ENCODE measurements around the gene ZNF70.
A peak's percentile ranks its signal among the peaks of the same experiment; 100 is the strongest.
"Not testable (repeated sequence)": the region's sequence is repeated elsewhere in the genome, so short reads cannot be mapped to it uniquely, and the experiment has no call there.

ZNF70 gene

GRCh38 chr22:23742505-23743264, 8.2 kb downstream of the ZNF70 start:
- H3K9ac ChIP-seq (ENCODE audit: low read depth, low read length): no peak overlapping the region
- no peaks in the 10 kb centered on the region for H3K4me1 ChIP-seq (ENCODE audit: control insufficient read depth, insufficient read depth, low read length)
- no peaks in the 10 kb centered on the region for H3K9me3 ChIP-seq (ENCODE audit: control insufficient read depth, insufficient read depth, low read length)
- no peaks in the 10 kb centered on the region for H3K27me3 ChIP-seq (ENCODE audit: control insufficient read depth, insufficient read depth, low read length)
- H3K36me3 ChIP-seq (ENCODE audit: control insufficient read depth, insufficient read depth, low read length): peaks cover 28% of the 10 kb centered on the region
- H3K27ac ChIP-seq (ENCODE audit: low read depth, low read length): no peak overlapping the region
- no peak overlapping the region for H3K4me3 ChIP-seq (ENCODE audit: low read depth, low read length)

GRCh38 chr22:23737696-23738095, 13.2 kb downstream of the ZNF70 start:
- Histone ChIP-seq H3K9me3 (ENCODE audit: control insufficient read depth, insufficient read depth, low read length) (no peaks in the 10 kb centered on the region), H3K4me1 (ENCODE audit: control insufficient read depth, insufficient read depth, low read length) (no peaks in the 10 kb centered on the region), H3K27me3 (ENCODE audit: control insufficient read depth, insufficient read depth, low read length) (no peaks in the 10 kb centered on the region)

GRCh38 chr22:23728108-23728507, 22.8 kb downstream of the ZNF70 start:
- not testable (repeated sequence) for H3K27me3 ChIP-seq (ENCODE audit: control insufficient read depth, insufficient read depth, low read length); H3K36me3 ChIP-seq (ENCODE audit: control insufficient read depth, insufficient read depth, low read length); H3K9ac ChIP-seq (ENCODE audit: low read depth, low read length); H3K4me3 ChIP-seq (ENCODE audit: low read depth, low read length); H3K4me1 ChIP-seq (ENCODE audit: control insufficient read depth, insufficient read depth, low read length); H3K9me3 ChIP-seq (ENCODE audit: control insufficient read depth, insufficient read depth, low read length); H3K27ac ChIP-seq (ENCODE audit: low read depth, low read length)

More at GRCh38 chr22:23737696-23738095, 13.2 kb downstream of the ZNF70 start:
- Histone ChIP-seq H3K4me3 (ENCODE audit: low read depth, low read length) (no peak overlapping the region), H3K36me3 (ENCODE audit: control insufficient read depth, insufficient read depth, low read length) (peaks cover 4% of the 10 kb centered on the region; the same call in 1 of the 2 replicates), H3K9ac (ENCODE audit: low read depth, low read length) (no peak overlapping the region), H3K27ac (ENCODE audit: low read depth, low read length) (no peak overlapping the region)

GRCh38 chr22:23722724-23723123, 28.2 kb downstream of the ZNF70 start:
- no peaks in the 10 kb centered on the region for H3K9me3 ChIP-seq (ENCODE audit: control insufficient read depth, insufficient read depth, low read length)
- no peak overlapping the region for H3K9ac ChIP-seq (ENCODE audit: low read depth, low read length)
- H3K27me3 ChIP-seq (ENCODE audit: control insufficient read depth, insufficient read depth, low read length): no peaks in the 10 kb centered on the region
- no peaks in the 10 kb centered on the region for H3K4me1 ChIP-seq (ENCODE audit: control insufficient read depth, insufficient read depth, low read length)
- no peaks in the 10 kb centered on the region for H3K36me3 ChIP-seq (ENCODE audit: control insufficient read depth, insufficient read depth, low read length)
- H3K27ac ChIP-seq (ENCODE audit: low read depth, low read length): no peak overlapping the region
- H3K4me3 ChIP-seq (ENCODE audit: low read depth, low read length): no peak overlapping the region

- Histone ChIP-seq H3K4me3 (ENCODE audit: low read depth, low read length) (no peak overlapping the region), H3K27ac (ENCODE audit: low read depth, low read length) (no peak overlapping the region), H3K4me1 (ENCODE audit: control insufficient read depth, insufficient read depth, low read length) (0 out of 2 replicates have a peak, but pooled peaks cover 3% of the 10 kb centered on the region), H3K36me3 (ENCODE audit: control insufficient read depth, insufficient read depth, low read length) (no peaks in the 10 kb centered on the region), H3K9ac (ENCODE audit: low read depth, low read length) (no peak overlapping the region), H3K27me3 (ENCODE audit: control insufficient read depth, insufficient read depth, low read length) (no peaks in the 10 kb centered on the region), H3K9me3 (ENCODE audit: control insufficient read depth, insufficient read depth, low read length) (no peaks in the 10 kb centered on the region)
Observed at GRCh38 chr22:23722160-23722559, 28.8 kb downstream of the ZNF70 start.

- Histone ChIP-seq H3K4me3 (ENCODE audit: low read depth, low read length) (no peak overlapping the region), H3K27ac (ENCODE audit: low read depth, low read length) (no peak overlapping the region), H3K27me3 (ENCODE audit: control insufficient read depth, insufficient read depth, low read length) (no peaks in the 10 kb centered on the region), H3K4me1 (ENCODE audit: control insufficient read depth, insufficient read depth, low read length) (0 out of 2 replicates have a peak, but pooled peaks cover 3% of the 10 kb centered on the region), H3K9ac (ENCODE audit: low read depth, low read length) (no peak overlapping the region), H3K9me3 (ENCODE audit: control insufficient read depth, insufficient read depth, low read length) (no peaks in the 10 kb centered on the region), H3K36me3 (ENCODE audit: control insufficient read depth, insufficient read depth, low read length) (no peaks in the 10 kb centered on the region)
Observed at GRCh38 chr22:23720855-23721254, 30.1 kb downstream of the ZNF70 start.

- Histone ChIP-seq H3K4me3 (ENCODE audit: low read depth, low read length) (no peak overlapping the region), H3K27me3 (ENCODE audit: control insufficient read depth, insufficient read depth, low read length) (no peaks in the 10 kb centered on the region), H3K9ac (ENCODE audit: low read depth, low read length) (no peak overlapping the region), H3K9me3 (ENCODE audit: control insufficient read depth, insufficient read depth, low read length) (no peaks in the 10 kb centered on the region), H3K4me1 (ENCODE audit: control insufficient read depth, insufficient read depth, low read length) (0 out of 2 replicates have a peak, but pooled peaks cover 3% of the 10 kb centered on the region), H3K36me3 (ENCODE audit: control insufficient read depth, insufficient read depth, low read length) (peaks cover 15% of the 10 kb centered on the region), H3K27ac (ENCODE audit: low read depth, low read length) (no peak overlapping the region)
Observed at GRCh38 chr22:23718371-23719165, 32.3 kb downstream of the ZNF70 start.

- Histone ChIP-seq H3K9me3 (ENCODE audit: control insufficient read depth, insufficient read depth, low read length) (no peaks in the 10 kb centered on the region), H3K27me3 (ENCODE audit: control insufficient read depth, insufficient read depth, low read length) (no peaks in the 10 kb centered on the region), H3K4me3 (ENCODE audit: low read depth, low read length) (peak overlapping the region; percentile 88), H3K27ac (ENCODE audit: low read depth, low read length) (peak overlapping the region; percentile 78), H3K4me1 (ENCODE audit: control insufficient read depth, insufficient read depth, low read length) (0 out of 2 replicates have a peak, but pooled peaks cover 3% of the 10 kb centered on the region), H3K36me3 (ENCODE audit: control insufficient read depth, insufficient read depth, low read length) (peaks cover 29% of the 10 kb centered on the region), H3K9ac (ENCODE audit: low read depth, low read length) (peak overlapping the region; percentile 87)
Observed at GRCh38 chr22:23716811-23717801, 33.8 kb downstream of the ZNF70 start.

- Histone ChIP-seq H3K27me3 (ENCODE audit: control insufficient read depth, insufficient read depth, low read length) (no peaks in the 10 kb centered on the region), H3K27ac (ENCODE audit: low read depth, low read length) (no peak overlapping the region), H3K36me3 (ENCODE audit: control insufficient read depth, insufficient read depth, low read length) (peaks cover 41% of the 10 kb centered on the region), H3K9me3 (ENCODE audit: control insufficient read depth, insufficient read depth, low read length) (no peaks in the 10 kb centered on the region), H3K4me1 (ENCODE audit: control insufficient read depth, insufficient read depth, low read length) (0 out of 2 replicates have a peak, but pooled peaks cover 3% of the 10 kb centered on the region), H3K9ac (ENCODE audit: low read depth, low read length) (no peak overlapping the region), H3K4me3 (ENCODE audit: low read depth, low read length) (peak overlapping the region; percentile 88)
Observed at GRCh38 chr22:23715806-23716375, 35.0 kb downstream of the ZNF70 start.
